Measurements from ENCODE around the gene TLCD2. TPM values are rescaled to one million over a fixed set of nuclear protein-coding genes. Genes with fewer than 3 reads are reported as not detected.

TLCD2 gene
- total and polyA plus RNA-seq, 2 of the 13 experiments (the other 11 are each of a cell fraction or from before 2014, with no cell fraction given) = 0.90 to 1.1 TPM

DNA sequence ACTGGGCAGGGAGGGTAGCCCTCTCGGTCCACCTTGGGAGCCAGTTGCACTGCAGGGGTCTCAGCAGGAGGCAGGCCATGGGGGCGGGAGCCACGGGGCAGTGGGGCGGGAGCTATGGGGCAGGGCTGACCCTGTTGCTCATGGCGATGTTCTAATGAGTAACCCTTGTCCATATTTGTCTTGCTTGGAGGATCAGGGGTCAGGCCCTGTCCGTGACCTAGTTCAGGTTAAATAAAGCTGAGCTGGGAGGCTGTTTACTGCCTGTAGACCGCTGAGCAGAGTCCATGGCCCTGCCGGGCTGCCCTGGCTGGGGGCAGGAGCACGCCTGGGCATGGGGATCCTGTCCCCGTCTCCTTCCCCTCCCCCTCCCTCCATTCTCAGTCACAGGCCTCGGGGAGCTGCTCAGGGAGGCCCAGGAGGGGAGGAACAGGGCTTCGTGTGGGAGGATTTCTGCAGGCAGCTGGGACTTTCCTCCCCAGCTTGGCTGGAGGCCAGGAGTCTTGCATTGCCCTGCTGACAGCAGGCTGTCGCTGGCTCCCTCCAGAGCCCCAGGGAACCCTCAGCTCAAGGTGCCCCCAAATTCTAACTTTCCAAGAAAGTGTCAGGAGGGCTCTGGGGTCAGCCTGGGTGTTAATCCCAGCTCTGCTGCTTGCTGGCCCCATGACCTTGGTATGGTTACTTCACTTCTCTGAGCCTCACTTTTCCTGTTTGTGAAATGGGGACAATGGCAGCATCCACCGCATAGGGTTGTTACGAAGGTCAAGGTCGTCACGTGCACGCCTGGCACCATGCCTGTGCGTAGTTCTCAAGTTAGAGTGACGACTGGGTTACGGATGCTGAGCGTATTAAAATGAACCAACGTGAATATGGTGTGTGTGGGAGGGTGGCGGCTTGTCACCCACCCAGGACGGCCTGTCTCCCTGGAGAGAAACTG is 26.4 kb upstream of the TLCD2 start:
- in situ Hi-C loops (cut with HindIII; ENCODE audit: extremely low pct_ligation_motif_present, low pct_unique_long_range_greater_than_20kb) = no loop called here
- no peak overlapping the region for H2AFZ ChIP-seq (ENCODE audit: low read length)
- BruUV-seq (replicated peaks) = TSS peak; percentile 45
- H3K79me2 ChIP-seq (ENCODE audit: insufficient read depth, low read length) = peaks cover 3% of the 10 kb centered on the region
- ChIA-PET POLR2A (interaction anchor here (1.1 to 4.3 kb wide), 15 partner anchors 8 to 93 kb away, joined by 4 to 283 read pairs (median 13); partner anchors contain the start of genes PRPF8, RILP, RPA1 and SERPINF1), CTCF (ENCODE audit: low intra/inter-chr PET ratio, low total read pairs) (no interaction called here)
- intact Hi-C loops (cut with micrococcal nuclease; ENCODE audit: unreplicated experiment) = no loop called here
- H3K27me3 ChIP-seq (ENCODE audit: control insufficient read depth in 1 of 2, insufficient read depth in 2 of 2, low read length in 2 of 2) = no peaks in the 10 kb centered on the region
- H3K27ac ChIP-seq (ENCODE audit: extremely low read length, insufficient read depth, low read length) = peak overlapping the region; percentile 83
- no peaks in the 10 kb centered on the region for H4K20me1 ChIP-seq (ENCODE audit: insufficient read depth, low read length)
- H3K4me2 ChIP-seq (ENCODE audit: low read depth, low read length) = peak overlapping the region; percentile 75
- H3K36me3 ChIP-seq (replicated peaks in 1 of 2; ENCODE audit: control insufficient read depth in 1 of 2, insufficient read depth in 2 of 2, low read length in 2 of 2) = peaks cover 5% of the 10 kb centered on the region in 2 experiments; a peak in 4 of 5 replicates
- peak; percentile 92 for ATAC-seq
- FAIRE-seq = peak; percentile 100
- WGBS (ENCODE audit: low lambda C conversion rate) = 14% methylated on average over 12 of the region's 25 CpGs
- H3K9ac ChIP-seq (ENCODE audit: insufficient read depth, low read depth, low read length) = peak overlapping the region; percentile 69
- peak; percentile 98 for DNase-seq (ENCODE audit: low spot score)
- no peaks in the 10 kb centered on the region for H3K9me3 ChIP-seq (ENCODE audit: low read length)
- H3K4me3 ChIP-seq (replicated peaks in 1 of 3; ENCODE audit: insufficient read depth in 1 of 3, low read depth in 2 of 3, low read length in 3 of 3) = peak overlapping the region in 2 of 3 experiments; percentile 57 to 60; a peak in 3 of 6 replicates
- H3K4me1 ChIP-seq (ENCODE audit: insufficient read depth, low read length) = peaks cover 51% of the 10 kb centered on the region
- TF ChIP-seq ARID5B (CRISPR knock-in tag; IDR thresholded peaks at IDR 0.05) (peak; percentile 89), SRSF4 (IDR thresholded peaks at IDR 0.05; ENCODE audit: low read depth, low read length, poor library complexity, severe bottlenecking) (no peak), RBM39 (IDR thresholded peaks at IDR 0.05; ENCODE audit: low read depth, low read length, poor library complexity, severe bottlenecking) (peak; percentile 72), ZKSCAN5 (CRISPR knock-in tag; IDR thresholded peaks at IDR 0.05) (no peak), HNRNPUL1 (IDR thresholded peaks at IDR 0.05; ENCODE audit: low read depth, low read length) (no peak), TOE1 (CRISPR knock-in tag; IDR thresholded peaks at IDR 0.05) (peak; percentile 91; the same call in 1 of the 2 replicates), CC2D1A (CRISPR knock-in tag; IDR thresholded peaks at IDR 0.05) (0 out of 2 replicates have a peak, but pooled peaks have one; percentile 60), ZNF878 (CRISPR knock-in tag; IDR thresholded peaks at IDR 0.05) (no peak; the same call in none of the 2 replicates), BHLHE40 (IDR thresholded peaks at IDR 0.05; ENCODE audit: low read length) (peak; percentile 99), HIVEP1 (CRISPR knock-in tag; IDR thresholded peaks at IDR 0.05) (peak; percentile 96), ZNF317 (CRISPR knock-in tag; IDR thresholded peaks at IDR 0.05) (no peak), PHB2 (IDR thresholded peaks at IDR 0.05; ENCODE audit: partially characterized antibody) (no peak), ZNF337 (CRISPR knock-in tag; IDR thresholded peaks at IDR 0.05; ENCODE audit: borderline replicate concordance, low read depth) (peak; percentile 85; the same call in 1 of the 2 replicates), NFIC (IDR thresholded peaks at IDR 0.05; ENCODE audit: low read length) (peak; percentile 97), ATF5 (CRISPR knock-in tag; IDR thresholded peaks at IDR 0.05; ENCODE audit: low read depth) (no peak), CAMTA2 (CRISPR knock-in tag; IDR thresholded peaks at IDR 0.05; ENCODE audit: borderline replicate concordance) (no peak)
- TF ChIP-seq, protein P1, sequence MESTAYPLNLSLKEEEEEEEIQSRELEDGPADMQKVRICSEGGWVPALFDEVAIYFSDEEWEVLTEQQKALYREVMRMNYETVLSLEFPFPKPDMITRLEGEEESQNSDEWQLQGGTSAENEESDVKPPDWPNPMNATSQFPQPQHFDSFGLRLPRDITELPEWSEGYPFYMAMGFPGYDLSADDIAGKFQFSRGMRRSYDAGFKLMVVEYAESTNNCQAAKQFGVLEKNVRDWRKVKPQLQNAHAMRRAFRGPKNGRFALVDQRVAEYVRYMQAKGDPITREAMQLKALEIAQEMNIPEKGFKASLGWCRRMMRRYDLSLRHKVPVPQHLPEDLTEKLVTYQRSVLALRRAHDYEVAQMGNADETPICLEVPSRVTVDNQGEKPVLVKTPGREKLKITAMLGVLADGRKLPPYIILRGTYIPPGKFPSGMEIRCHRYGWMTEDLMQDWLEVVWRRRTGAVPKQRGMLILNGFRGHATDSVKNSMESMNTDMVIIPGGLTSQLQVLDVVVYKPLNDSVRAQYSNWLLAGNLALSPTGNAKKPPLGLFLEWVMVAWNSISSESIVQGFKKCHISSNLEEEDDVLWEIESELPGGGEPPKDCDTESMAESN (CRISPR knock-in tag; conservative IDR thresholded peaks at IDR 0.05) = peak; percentile 88

Data from HepG2 (cell line).